WTC11 (cell line): ENCODE results near the gene INO80E. TPM values are rescaled to one million over a fixed set of nuclear protein-coding genes. Genes with fewer than 3 reads are reported as not detected.

Experiments
- ATAC-seq: fragments of 200-7000 bp; cut with Tn5 transposase; 2 replicates; pipeline ENCODE4 v1.10.0; 2021; ENCODE audit warnings: mild to moderate bottlenecking, moderate library complexity
- CTCF ChIA-PET: fragments of 300-600 bp; sonication (Branson Sonifier 250); formaldehyde crosslinking; loops from one replicate; lab custom pipeline; 2021; ENCODE audit warnings: antibody characterized with exemption; lab: Charles Lee
- POLR2A ChIA-PET: fragments of 350-600 bp; sonication (Branson Sonifier 250); formaldehyde crosslinking; loops from one replicate; lab custom pipeline; 2021; ENCODE audit warnings: antibody characterized with exemption; lab: Charles Lee
- DNase-seq: peaks from one replicate; pipeline ENCODE4 v3.0.0; 2021; ENCODE audit warnings: low spot score
- H3K27ac Mint-ChIP-seq: 2 replicates; pipeline ENCODE4 v1.8.0; 2021; ENCODE audit warnings: mixed read lengths
- H3K27me3 Mint-ChIP-seq: 2 replicates; pipeline ENCODE4 v1.8.0; 2021; ENCODE audit warnings: low read depth, mild to moderate bottlenecking, moderate library complexity, mixed read lengths
- H3K36me3 Mint-ChIP-seq: 2 replicates; pipeline ENCODE4 v1.8.0; 2021; ENCODE audit warnings: mixed read lengths
- H3K4me1 Mint-ChIP-seq: 2 replicates; pipeline ENCODE4 v1.8.0; 2022; ENCODE audit warnings: mixed read lengths
- H3K4me3 Mint-ChIP-seq: 2 replicates; pipeline ENCODE4 v1.8.0; 2021; ENCODE audit warnings: mild to moderate bottlenecking, moderate library complexity, mixed read lengths
- H3K9me3 Mint-ChIP-seq: 2 replicates; pipeline ENCODE4 v1.8.0; 2021; ENCODE audit warnings: mixed read lengths
- AFF4 ChIP-seq: sonication (generic); formaldehyde crosslinking; IDR thresholded peaks from 2 replicates; pipeline ENCODE4 v1.8.1; 2023; ENCODE audit warnings: mild to moderate bottlenecking, missing genetic modification reagents, borderline replicate concordance
- ATF3 ChIP-seq: sonication (generic); formaldehyde crosslinking; conservative IDR thresholded peaks from 2 replicates; pipeline ENCODE4 v1.8.1; 2022; ENCODE audit warnings: mild to moderate bottlenecking, missing genetic modification reagents
- ATF6 ChIP-seq: sonication (generic); formaldehyde crosslinking; IDR thresholded peaks from 2 replicates; pipeline ENCODE4 v1.8.1; 2023; ENCODE audit warnings: mild to moderate bottlenecking, missing genetic modification reagents
- GRHL2 ChIP-seq: fragments of 250-450 bp; sonication (Bioruptor Pico); IDR thresholded peaks from 2 replicates; pipeline ENCODE4 v1.8.0; 2022; ENCODE audit warnings: mild to moderate bottlenecking, moderate library complexity; ENCODE audit not compliant: insufficient replicate concordance, severe bottlenecking
- HMGXB4 ChIP-seq: sonication (generic); formaldehyde crosslinking; IDR thresholded peaks from 2 replicates; pipeline ENCODE4 v1.8.1; 2023; ENCODE audit warnings: mild to moderate bottlenecking, moderate library complexity, missing genetic modification reagents
- JAZF1 ChIP-seq: fragments of 250-450 bp; sonication (Bioruptor Pico); IDR thresholded peaks from 2 replicates; pipeline ENCODE4 v1.9.0; 2021; ENCODE audit warnings: moderate library complexity, mild to moderate bottlenecking, inconsistent platforms
- JUN ChIP-seq: sonication (generic); formaldehyde crosslinking; IDR thresholded peaks from 2 replicates; pipeline ENCODE4 v1.8.0; 2023; ENCODE audit warnings: mild to moderate bottlenecking, missing genetic modification reagents
- NR1H2 ChIP-seq: sonication (generic); formaldehyde crosslinking; IDR thresholded peaks from 2 replicates; pipeline ENCODE4 v1.9.0; 2021; ENCODE audit warnings: mild to moderate bottlenecking, moderate library complexity, missing genetic modification reagents
- NR3C1 ChIP-seq: sonication (generic); formaldehyde crosslinking; conservative IDR thresholded peaks from 2 replicates; pipeline ENCODE4 v1.8.1; 2023; ENCODE audit warnings: low read depth, mild to moderate bottlenecking, missing genetic modification reagents
- RORB ChIP-seq: fragments of 250-450 bp; sonication (Bioruptor Pico); IDR thresholded peaks from 2 replicates; pipeline ENCODE4 v1.9.0; 2021; ENCODE audit warnings: mild to moderate bottlenecking
- TCF7 ChIP-seq: sonication (generic); formaldehyde crosslinking; IDR thresholded peaks from 2 replicates; pipeline ENCODE4 v1.8.0; 2022; ENCODE audit warnings: mild to moderate bottlenecking, low read depth, missing genetic modification reagents, moderate library complexity
- USF1 ChIP-seq: sonication (generic); formaldehyde crosslinking; IDR thresholded peaks from 2 replicates; pipeline ENCODE4 v1.8.0; 2022; ENCODE audit warnings: mild to moderate bottlenecking, missing genetic modification reagents
- ZBTB21 ChIP-seq: sonication (generic); formaldehyde crosslinking; IDR thresholded peaks from 2 replicates; pipeline ENCODE4 v1.8.1; 2023; ENCODE audit warnings: mild to moderate bottlenecking, missing genetic modification reagents, borderline replicate concordance
- total RNA-seq: library from RNA; stranded (reverse); gene quantifications from 3 replicates; pipeline ENCODE4 v1.2.3, GENCODE V29; 2021

INO80E gene
- total RNA-seq, 1 experiment from 2014 or later, result 101 TPM

- no peak overlapping the region for H3K27ac Mint-ChIP-seq
- no peak for DNase-seq
- peaks cover 10% of the 10 kb centered on the region for H3K4me1 Mint-ChIP-seq
- no peak overlapping the region for H3K4me3 Mint-ChIP-seq
- ATAC-seq, result no peak
- H3K9me3 Mint-ChIP-seq, result peaks cover 7% of the 10 kb centered on the region
- peaks cover 5% of the 10 kb centered on the region; the same call in 1 of the 2 replicates for H3K27me3 Mint-ChIP-seq
- ChIA-PET CTCF (interaction anchor here (0.9 to 1.4 kb wide), 5 partner anchors 7 to 52 kb away, joined by 3 to 6 read pairs (median 4); partner anchors contain the start of gene SEZ6L2), POLR2A (no interaction called here)
- no peaks in the 10 kb centered on the region for H3K36me3 Mint-ChIP-seq
- no peak for TF ChIP-seq JUN (CRISPR knock-in tag)
- TF ChIP-seq TCF7, result no peak
- TF ChIP-seq ATF3 (CRISPR knock-in tag), result no peak
- TF ChIP-seq JAZF1 (CRISPR knock-in tag), result no peak
- TF ChIP-seq USF1 (CRISPR knock-in tag), result no peak
- TF ChIP-seq GRHL2 (CRISPR knock-in tag), result no peak
- no peak for TF ChIP-seq AFF4
- no peak for TF ChIP-seq NR1H2
- TF ChIP-seq ATF6 (CRISPR knock-in tag), result no peak
- TF ChIP-seq HMGXB4, result no peak
- no peak for TF ChIP-seq RORB (CRISPR knock-in tag)
These were observed 45.1 kb upstream of the INO80E start for GRCh38 chr16:29950806-29951461.

- Mint-ChIP-seq H3K4me1 (peaks cover 10% of the 10 kb centered on the region), H3K27ac (no peak overlapping the region), H3K36me3 (no peaks in the 10 kb centered on the region), H3K4me3 (no peak overlapping the region), H3K9me3 (peaks cover 7% of the 10 kb centered on the region), H3K27me3 (peaks cover 5% of the 10 kb centered on the region; the same call in 1 of the 2 replicates)
- TF ChIP-seq ZBTB21, result no peak
- TF ChIP-seq NR3C1 (CRISPR knock-in tag), result no peak
- no peak for TF ChIP-seq ATF6 (CRISPR knock-in tag)
- ATAC-seq (peak; percentile 90), DNase-seq (peak; percentile 28)
- POLR2A ChIA-PET, result no interaction called here
- CTCF ChIA-PET, result interaction anchor here (0.5 to 1.4 kb wide), 6 partner anchors 8 to 76 kb away, joined by 3 to 6 read pairs (median 4); partner anchors contain the start of gene SEZ6L2
These were observed 44.2 kb upstream of the INO80E start for GRCh38 chr16:29951625-29952365.
